Lower lobe of right lung (tissue), 2 donors: ENCODE results near the gene HS6ST3. TPM values are rescaled to one million over a fixed set of nuclear protein-coding genes. Genes with fewer than 3 reads are reported as not detected.

Experiments used
- ATAC-seq, 2 donors: fragments of 200-7000 bp; cut with Tn5 transposase; one replicate each; pipeline ENCODE4 v1.9.1; 2020 to 2022; ENCODE audit warnings: mild to moderate bottlenecking in 2 of 2, moderate library complexity in 2 of 2
- DNase-seq: peaks from one replicate; pipeline ENCODE4 v3.0.0-alpha.2; 2020
- H3K27ac ChIP-seq: fragments of 200-600 bp; one replicate; pipeline ENCODE4 v1.8.0; 2022
- H3K27me3 ChIP-seq: fragments of 200-600 bp; one replicate; pipeline ENCODE4 v1.8.0; 2022; ENCODE audit warnings: low read depth
- H3K36me3 ChIP-seq: fragments of 200-600 bp; one replicate; pipeline ENCODE4 v1.8.0; 2022; ENCODE audit warnings: mild to moderate bottlenecking
- H3K4me1 ChIP-seq: fragments of 200-600 bp; one replicate; pipeline ENCODE4 v1.8.0; 2022
- H3K4me3 ChIP-seq: fragments of 200-600 bp; one replicate; pipeline ENCODE4 v1.8.0; 2022; ENCODE audit warnings: mild to moderate bottlenecking
- H3K9me3 ChIP-seq: fragments of 200-600 bp; one replicate; pipeline ENCODE4 v1.8.0; 2022
- intact Hi-C: fragments of 100-400 bp; cut with DNase I; formaldehyde crosslinking; loops from one replicate; pipeline ENCODE4 v1.11.0; 2022
- total RNA-seq: library from RNA; stranded (reverse); fragmentation: NEBNext Ultra II Directional; extraction: Animal tissue kit (Norgen Biotek cat#: 25700); gene quantifications from one replicate; pipeline ENCODE4 v1.2.1, GENCODE V29; 2021
- TF ChIP-seq, protein P1 (sequence below): fragments of 200-600 bp; IDR thresholded peaks from one replicate; pipeline ENCODE4 v1.8.0; 2022; ENCODE audit warnings: antibody characterized with exemption, mild to moderate bottlenecking
- donor health status: DM: no; HTN: yes; CAD: no; lungs with severe emphysema.

HS6ST3 gene
- total RNA-seq, 1 donor from 2014 or later, result 0.06 TPM

DNA sequence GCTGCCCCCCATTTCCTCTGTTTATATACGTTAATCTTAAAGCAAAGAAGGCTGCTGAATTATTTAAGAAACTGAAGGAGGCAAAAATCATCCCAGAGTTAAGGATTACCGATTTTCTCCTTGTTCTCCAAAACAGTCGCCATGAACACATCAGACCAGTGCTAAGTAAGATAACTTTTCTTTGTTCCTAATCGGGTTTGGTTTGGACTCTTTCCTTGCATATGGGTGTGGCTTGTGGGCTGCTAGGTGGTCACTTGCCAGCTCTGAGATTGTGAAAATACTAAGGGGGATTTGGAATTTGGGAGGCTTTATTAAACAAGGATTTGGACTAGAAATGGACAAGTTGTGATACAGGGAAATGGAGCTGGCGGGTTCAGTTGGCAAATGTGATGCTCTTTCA, 692.3 kb downstream of the HS6ST3 start:
- Histone ChIP-seq H3K4me3 (no peak overlapping the region), H3K4me1 (no peaks in the 10 kb centered on the region), H3K9me3 (no peaks in the 10 kb centered on the region), H3K27me3 (no peaks in the 10 kb centered on the region), H3K36me3 (no peaks in the 10 kb centered on the region), H3K27ac (no peak overlapping the region)
- TF ChIP-seq, protein P1, sequence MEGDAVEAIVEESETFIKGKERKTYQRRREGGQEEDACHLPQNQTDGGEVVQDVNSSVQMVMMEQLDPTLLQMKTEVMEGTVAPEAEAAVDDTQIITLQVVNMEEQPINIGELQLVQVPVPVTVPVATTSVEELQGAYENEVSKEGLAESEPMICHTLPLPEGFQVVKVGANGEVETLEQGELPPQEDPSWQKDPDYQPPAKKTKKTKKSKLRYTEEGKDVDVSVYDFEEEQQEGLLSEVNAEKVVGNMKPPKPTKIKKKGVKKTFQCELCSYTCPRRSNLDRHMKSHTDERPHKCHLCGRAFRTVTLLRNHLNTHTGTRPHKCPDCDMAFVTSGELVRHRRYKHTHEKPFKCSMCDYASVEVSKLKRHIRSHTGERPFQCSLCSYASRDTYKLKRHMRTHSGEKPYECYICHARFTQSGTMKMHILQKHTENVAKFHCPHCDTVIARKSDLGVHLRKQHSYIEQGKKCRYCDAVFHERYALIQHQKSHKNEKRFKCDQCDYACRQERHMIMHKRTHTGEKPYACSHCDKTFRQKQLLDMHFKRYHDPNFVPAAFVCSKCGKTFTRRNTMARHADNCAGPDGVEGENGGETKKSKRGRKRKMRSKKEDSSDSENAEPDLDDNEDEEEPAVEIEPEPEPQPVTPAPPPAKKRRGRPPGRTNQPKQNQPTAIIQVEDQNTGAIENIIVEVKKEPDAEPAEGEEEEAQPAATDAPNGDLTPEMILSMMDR, result no peak
- DNase-seq (no peak), ATAC-seq (no peak)
- intact Hi-C loops, result no loop called here

DNA sequence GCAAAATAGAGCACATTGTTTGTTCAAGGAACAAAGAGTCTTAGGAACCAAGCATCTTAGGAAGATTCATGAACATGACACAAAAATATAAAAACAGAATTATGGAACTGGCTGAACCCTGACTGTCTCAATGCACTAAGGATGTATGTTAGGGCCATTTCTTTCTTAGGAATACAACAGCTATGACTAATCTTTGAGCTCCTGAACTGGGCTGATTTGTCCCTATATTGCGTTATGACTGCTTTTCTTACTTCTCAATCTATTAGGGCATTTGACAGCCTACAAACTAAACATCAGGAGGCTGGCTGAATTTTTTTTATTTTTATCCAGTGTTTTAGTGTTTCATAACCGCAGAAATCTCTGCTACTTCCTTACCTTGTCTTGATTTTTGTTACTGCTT, 693.1 kb downstream of the HS6ST3 start:
- TF ChIP-seq, protein P1, result no peak
- Histone ChIP-seq H3K27me3 (no peaks in the 10 kb centered on the region), H3K27ac (no peak overlapping the region), H3K36me3 (no peaks in the 10 kb centered on the region), H3K4me3 (no peak overlapping the region), H3K9me3 (no peaks in the 10 kb centered on the region), H3K4me1 (no peaks in the 10 kb centered on the region)
- no peak for DNase-seq
- no peak for ATAC-seq
- intact Hi-C loops, result no loop called here

DNA sequence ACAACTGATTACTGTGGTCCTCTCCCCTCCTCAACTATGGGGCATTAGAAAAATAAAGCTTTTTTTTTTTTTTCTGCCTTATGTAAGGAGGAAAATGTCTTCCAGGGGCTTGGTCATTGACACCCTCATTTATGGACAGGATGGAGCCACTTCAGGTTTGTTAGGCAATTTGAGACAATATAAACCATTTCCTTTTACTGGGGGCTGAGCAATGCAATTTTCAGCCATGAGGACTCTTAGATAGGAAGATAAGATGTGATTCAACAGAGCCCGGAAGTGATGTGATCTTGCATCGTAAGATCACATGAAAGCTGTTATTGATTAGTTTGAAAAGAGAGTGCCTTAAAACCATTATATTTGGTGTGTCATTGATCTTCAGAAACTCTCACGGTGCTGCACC, 693.6 kb downstream of the HS6ST3 start:
- intact Hi-C loops, result no loop called here
- DNase-seq, result no peak
- TF ChIP-seq, protein P1, result no peak

DNA sequence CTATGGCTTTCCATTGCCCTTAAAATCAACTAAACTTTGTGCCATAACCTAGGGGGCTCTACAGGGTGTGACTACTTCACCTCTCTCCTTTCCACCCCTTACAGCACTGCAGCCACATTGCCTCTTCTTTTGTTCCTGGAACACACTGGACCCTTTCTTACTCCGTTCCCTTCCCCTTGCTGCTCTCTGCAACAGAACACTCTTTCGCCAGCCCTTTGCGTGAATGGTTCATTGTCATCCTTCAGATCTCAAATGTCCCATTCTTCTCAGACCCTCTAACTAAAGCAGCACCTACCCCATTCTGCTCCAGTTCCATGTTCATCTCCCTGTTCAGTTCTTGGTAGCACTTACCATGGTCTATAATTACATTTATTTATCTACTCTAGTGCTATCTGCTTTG, 696.1 kb downstream of the HS6ST3 start:
- intact Hi-C loops, result no loop called here
- no peak overlapping the region for H3K27ac ChIP-seq
- no peak overlapping the region for H3K4me3 ChIP-seq
- no peaks in the 10 kb centered on the region for H3K27me3 ChIP-seq
- TF ChIP-seq, protein P1, result no peak
- no peaks in the 10 kb centered on the region for H3K4me1 ChIP-seq
- DNase-seq, result no peak
- no peak for ATAC-seq
- H3K9me3 ChIP-seq, result no peaks in the 10 kb centered on the region
- no peaks in the 10 kb centered on the region for H3K36me3 ChIP-seq

More for the DNA sequence above, 693.6 kb downstream of the HS6ST3 start:
- H3K4me3 ChIP-seq, result no peak overlapping the region
- no peak overlapping the region for H3K27ac ChIP-seq
- no peak for ATAC-seq
- no peaks in the 10 kb centered on the region for H3K9me3 ChIP-seq
- H3K36me3 ChIP-seq, result no peaks in the 10 kb centered on the region
- no peaks in the 10 kb centered on the region for H3K4me1 ChIP-seq
- no peaks in the 10 kb centered on the region for H3K27me3 ChIP-seq

DNA sequence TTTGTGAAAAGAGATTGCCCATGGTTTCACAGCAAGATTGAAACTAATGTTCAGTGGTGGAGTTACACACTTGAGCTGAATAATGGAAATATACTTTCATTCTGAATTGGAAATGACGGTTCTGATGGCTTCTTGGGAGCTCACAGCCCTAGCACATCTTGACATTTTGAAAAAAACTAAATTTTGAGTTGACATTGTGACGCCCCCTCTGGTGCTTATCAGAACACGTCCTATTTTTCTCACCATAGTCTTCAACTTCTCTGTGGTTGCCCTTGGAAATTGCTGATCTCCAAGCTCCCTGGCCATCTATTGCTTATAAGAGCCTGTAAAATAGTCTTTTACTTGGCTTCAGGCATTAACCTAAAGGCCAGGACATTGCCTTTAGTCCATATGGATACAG, 702.3 kb downstream of the HS6ST3 start:
- no peak for DNase-seq
- no peak for ATAC-seq
- H3K4me3 ChIP-seq, result no peak overlapping the region
- intact Hi-C loops, result no loop called here
- H3K4me1 ChIP-seq, result no peaks in the 10 kb centered on the region
- H3K27ac ChIP-seq, result no peak overlapping the region
- H3K27me3 ChIP-seq, result no peaks in the 10 kb centered on the region
- H3K36me3 ChIP-seq, result no peaks in the 10 kb centered on the region
- TF ChIP-seq, protein P1, result no peak
- no peaks in the 10 kb centered on the region for H3K9me3 ChIP-seq
